T-helper 2 cell (primary cell): ENCODE data around the gene PARP12.

Experiments used
- DNase-seq, 5 experiments: peaks; one replicate each; pipeline versions ENCODE4 v3.0.0 to v3.0.0-alpha.2; 2012 to 2022

PARP12 gene

DNA sequence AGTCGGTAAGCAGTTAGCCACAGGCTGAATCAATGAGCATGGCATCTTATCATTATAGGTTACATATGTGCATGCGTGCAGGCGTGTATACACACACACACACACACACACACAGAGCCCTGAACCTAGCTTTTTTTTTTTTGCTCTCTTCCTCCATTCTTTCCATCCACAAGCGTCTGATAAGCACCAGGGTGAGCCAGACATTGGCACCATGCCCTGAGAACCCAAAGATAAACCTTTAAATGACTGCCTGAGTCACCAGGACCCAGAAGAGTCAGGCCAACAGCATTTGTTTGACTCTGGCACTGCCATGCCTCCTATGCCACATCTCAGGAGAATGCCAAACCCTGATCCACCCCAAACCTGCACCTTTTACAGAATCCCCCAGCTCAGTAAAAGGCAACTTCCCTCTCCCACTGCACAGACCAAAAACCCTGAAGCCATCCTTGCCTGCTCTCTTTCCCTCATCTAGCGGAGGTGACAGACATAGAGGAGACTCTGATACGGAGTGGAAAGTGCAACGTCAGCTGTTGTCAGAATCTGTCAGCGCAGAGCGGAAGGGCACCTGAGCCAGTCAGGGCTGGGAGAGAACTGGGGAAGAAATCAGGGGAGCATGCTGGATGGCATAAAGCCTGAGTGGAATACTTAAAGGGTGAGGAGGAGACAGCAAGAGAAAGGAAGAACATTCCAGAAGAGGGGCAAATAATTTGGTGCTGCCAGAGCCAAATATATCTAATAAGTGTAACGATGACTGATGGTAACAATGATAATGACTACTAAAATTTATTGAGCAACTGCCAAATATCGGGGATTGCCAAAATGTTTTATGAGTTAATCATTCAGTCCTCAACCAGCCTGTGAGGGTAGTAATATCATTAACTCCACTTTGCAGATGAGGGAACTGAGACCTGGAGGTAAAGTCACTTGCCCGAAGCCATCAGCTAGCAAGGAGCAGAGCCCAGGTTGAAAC is 3.2 kb downstream of the PARP12 start:
- peak in 4 of 5 experiments; percentile 10 to 62 (median 34) for DNase-seq

DNA sequence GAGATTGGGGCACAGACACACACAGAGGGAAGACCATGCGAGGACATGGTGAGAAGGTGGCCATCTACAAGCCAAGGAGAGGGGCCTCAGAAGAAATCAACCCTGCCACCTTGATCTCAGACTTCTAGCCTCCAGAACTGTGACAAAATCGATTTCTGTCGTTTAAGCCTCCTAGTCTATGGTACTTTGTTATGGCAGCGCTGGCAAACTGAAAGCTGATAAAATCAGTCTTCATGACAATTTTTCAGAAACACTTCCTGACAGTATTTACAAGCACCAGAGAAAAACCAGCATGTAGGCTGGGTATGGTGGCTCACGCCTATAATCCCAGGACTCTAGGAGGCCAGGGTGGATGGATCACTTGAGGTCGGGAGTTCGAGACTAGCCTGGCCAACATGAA is 4.2 kb downstream of the PARP12 start:
- DNase-seq: peak in 1 of 5 experiments; percentile 66

DNA sequence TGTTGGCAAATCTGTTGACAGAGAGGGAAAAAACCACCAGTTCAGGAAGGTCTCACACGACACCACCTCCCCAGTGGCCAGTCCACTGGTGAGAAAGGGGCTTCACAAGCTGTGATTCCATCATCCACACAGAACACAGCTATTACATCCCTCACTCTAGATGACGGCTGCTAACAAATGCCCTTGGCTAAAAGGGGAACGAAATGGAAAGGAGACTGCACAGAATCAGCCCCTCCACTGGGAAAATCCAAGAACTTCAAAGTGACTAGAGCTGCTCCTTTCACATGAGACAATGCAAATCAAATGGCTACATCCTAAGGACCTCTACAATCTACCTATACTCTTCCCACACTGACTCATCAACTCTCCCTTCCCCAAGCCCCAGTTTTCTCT is 5.6 kb downstream of the PARP12 start:
- no peak for DNase-seq

DNA sequence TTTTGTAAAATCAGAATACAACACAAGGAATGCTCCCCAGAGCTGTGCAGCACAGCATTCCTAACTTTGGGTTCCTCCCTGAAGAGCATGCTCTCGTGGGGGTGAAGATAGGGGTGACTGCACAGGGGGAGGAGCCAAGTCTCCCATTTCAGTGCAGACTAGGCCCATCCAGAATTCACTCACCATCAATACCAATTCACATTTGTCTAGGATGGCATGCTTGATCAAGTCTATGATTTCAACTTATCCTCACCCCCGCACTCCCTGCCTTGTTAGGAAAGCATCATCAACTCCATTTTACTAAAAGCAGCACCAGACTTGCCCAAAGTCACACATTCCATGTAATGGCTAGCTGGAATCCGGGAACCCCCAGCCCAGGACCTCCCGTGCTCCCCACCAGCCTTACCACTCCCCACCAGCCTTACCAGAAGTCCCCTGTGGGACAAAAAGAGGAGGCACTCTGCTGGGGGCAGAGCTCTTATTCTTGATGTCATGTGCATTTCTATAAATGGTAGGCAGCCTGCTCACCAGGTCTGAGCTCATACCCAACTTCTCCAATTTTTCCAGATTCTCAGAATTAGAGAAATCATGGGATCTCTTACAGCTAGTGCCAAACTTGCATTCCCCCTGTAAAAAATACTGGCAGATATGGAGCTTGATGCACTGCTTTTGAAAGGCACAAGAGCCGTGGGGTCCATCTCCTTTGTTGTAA is 6.2 kb downstream of the PARP12 start:
- DNase-seq: no peak

DNA sequence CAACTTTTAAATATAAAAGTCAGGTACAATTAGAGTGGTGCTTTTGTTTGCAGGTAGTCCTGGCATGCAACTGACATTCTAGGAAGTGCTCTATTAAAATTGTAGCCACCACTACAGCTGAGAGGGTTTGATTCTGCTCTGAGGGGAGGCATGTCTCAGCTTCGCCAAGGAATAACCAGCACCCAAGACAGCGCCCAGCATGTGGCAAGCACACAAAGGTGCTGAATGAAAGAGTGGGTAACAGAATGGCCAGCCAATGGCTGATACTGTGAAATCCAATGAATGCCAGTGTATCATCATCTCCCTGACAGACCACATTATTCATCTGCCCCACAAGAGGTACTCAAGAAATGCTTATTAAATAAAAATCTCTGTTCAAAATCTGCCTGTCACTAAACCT is 6.9 kb downstream of the PARP12 start:
- DNase-seq: no peak

DNA sequence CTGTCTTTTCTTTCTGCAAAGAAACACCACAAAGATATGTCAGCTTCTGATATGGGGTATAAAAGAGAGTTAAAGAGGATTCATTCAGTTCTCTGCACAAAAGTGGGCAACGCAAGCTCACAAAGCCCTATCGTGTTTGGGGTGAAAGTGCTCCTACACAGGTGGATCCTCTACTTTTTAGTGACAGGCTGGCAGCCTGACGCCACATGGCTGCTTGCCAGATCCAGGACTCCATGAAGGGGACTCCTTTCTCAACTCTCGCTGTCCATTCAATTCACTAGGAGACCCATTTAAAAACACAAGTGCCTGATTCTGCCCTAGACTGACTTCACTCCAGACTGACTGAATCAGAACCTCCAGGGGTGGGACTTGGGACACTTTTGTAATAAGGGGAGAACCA is 8.0 kb downstream of the PARP12 start:
- no peak for DNase-seq

DNA sequence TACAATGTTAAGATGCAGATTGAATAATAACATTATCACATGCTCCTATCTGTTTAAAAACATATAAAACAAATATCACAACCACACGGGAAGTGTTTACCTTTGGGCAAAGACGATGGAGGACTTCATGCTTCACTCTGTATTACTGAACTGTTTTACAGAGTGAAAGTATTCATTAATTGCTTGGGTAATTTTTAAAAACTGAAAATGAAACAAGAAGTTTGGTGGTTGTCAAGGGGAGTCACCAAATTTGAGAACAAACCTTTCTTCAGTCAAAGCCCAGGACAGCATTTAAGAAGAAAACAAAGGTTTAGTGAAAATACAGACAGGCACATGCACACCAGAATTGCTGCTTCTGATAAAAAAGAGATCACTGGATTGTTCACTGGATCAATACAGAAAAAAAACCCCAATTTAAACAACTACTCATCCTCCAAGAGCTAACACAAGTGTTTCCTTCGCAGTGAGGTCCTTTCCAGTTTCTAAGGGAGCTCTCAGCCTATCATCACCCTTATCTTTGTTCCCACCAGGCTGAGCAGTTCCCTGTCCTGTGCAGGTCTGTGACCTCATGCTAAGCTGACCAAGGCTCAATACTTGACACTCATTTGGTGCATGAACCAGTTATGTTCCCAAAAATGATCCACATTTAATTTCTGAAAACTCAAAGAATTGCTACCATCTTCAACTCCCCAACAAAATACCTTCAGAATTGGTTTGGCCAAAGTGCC is 8.8 kb downstream of the PARP12 start:
- DNase-seq: no peak

DNA sequence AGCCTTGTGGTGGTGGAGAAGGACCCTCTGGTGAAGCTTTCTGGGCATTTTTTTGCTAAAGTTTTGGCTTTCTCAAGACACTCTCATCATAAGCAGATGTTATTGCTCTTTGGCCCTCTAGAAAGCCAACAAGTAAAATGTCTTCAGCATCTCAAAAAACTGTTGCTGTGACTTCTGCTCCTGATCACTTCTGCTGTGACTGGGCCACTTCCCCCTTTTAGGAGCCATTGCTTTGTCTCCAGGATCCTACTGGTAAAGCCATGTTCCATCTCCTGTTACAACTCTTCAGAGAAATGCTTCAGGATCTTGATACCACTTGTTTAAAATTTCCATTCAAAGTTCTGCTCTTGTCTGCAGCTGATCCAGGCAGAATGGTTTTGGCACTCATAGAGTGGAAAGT is 10.9 kb downstream of the PARP12 start:
- DNase-seq: no peak

DNA sequence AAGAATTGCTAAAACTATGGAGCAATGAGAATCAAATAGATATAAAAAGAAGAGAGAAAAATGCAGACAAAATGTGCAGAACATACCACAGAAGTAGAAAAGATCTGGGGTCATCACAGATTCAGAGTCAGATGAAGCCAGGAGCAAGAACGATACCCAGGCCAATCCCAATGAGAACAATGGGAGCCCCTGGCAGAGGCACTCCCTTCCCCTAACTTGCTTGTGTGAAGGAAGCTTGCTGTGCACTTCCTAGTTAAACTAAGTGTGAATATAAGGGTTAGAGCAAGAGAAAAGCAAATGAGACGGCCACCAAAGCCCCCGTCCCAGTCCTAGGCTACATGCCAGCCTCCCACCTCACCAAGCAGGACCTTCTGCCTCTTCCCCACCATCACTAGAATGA is 12.7 kb downstream of the PARP12 start:
- no peak for DNase-seq

DNA sequence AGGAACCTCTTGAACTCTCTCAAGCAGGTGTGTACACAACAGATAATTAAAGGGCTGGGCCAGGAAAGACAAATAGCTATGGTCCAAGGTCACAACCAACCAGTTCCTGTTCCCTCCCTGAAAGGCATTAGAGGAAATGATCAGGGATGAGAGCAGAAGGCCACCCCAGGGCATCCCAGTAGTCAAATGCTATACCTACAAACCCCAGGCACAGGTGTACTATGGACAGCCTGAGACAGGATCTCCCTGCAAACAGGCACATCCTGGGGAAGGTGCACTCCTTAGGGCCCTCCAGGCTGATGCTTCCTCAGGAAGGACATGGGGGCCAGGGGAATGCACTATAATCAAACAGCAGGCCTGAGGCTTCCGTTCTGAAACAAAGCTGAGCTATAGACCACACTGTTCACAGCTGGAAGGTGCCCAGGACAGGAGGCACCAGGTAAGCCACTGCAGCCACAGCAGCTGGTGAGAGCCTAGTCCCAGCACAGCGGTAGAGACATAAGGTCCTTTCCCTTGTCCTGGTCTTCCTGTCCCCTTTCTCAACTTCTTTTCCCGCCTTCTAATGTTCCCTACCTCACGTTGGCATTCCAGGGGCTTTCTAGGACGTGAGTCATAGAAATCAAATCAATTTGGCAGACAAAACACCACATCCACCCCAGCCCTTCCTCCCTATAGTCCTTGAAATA is 13.3 kb downstream of the PARP12 start:
- no peak for DNase-seq

DNA sequence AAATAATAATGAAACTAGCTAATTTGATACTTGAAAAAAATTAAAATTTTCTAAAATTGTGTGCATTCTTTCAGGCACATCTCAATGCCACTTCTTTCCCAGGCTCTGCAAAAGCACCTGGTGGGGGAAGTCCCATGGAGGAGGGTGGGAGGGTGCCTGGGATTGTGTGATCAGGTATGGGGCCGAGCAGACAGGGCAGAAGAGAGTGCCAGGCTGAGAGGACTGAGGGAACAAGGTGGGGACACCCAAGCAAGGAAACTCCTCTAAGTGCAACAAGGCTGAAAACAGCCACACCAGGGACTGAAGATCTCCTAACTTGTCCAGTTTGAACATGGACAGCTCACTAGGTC is 13.8 kb downstream of the PARP12 start:
- DNase-seq: no peak

DNA sequence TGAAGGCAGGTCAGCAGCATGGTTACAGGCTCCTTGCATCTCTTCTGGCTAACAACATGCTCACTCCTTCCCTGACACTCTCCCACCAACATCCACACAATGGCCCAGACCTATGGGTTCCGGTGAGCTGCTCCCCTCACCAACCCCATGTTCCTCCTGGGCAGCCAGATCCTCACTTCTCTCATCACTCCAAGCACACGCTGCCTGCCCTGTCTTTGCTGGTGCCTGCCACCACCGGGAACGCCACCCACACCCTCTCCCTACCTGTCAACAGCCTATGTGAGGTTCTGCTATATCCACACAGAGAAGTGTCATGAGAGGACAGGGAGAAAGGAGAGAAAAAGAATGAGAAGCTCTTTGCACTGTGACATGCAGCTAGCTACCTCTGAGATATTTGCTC is 14.6 kb downstream of the PARP12 start:
- no peak for DNase-seq

DNA sequence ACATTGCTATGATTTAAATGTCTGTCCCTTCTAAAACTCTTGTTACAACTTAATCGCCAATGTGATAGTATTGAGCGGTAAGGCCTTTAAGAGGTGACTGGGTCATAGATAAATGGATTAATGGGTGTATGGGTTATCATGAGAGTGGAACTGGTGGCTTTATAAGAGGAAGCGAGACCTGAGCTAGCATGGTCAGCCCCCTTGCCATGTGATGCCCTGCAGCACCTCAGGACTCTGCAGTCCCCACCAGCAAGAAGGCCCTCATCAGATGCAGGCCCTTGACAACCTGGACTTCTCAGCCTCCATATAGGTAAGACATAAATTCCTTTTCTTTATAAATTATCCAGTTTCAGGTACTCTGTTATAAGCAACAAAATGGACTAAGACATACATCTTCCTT is 15.6 kb downstream of the PARP12 start:
- DNase-seq: no peak

DNA sequence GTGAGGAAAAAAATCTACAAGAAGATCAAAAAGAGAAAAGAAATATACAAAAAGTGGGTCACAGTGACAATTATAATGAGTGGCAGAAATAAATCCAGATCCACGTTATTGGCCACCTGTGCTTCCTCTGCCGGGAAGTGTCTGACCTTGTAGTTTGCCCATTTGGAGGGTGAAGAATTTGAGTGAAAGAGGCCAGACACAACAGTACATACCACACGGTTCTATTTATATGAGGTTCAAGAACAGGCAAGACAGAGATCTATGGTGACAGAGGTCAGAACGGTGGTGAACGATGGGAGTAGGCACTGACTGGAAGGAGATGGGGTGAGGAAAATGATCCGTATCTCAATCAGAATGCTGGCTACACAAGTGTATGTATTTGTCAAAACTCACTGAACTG is 17.1 kb downstream of the PARP12 start:
- no peak for DNase-seq

DNA sequence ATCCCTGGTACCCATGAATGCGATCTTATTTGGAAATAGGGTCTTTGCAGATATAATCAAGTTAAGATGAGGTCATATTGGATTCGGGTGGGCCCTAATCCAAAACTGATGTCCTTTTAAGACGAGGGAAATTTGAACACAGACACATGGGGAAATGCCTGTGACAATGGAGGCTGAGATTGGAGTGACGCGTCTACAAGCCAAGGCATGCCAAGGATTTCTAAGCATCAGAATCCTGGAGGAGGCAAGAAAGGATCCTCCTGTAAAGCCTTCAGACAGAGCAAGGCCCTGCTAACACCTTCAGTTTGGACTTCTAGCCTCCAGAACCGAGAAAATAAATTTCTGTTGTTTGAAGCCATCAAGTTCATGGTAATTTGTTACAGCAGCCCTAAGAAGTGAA is 18.5 kb downstream of the PARP12 start:
- no peak for DNase-seq

DNA sequence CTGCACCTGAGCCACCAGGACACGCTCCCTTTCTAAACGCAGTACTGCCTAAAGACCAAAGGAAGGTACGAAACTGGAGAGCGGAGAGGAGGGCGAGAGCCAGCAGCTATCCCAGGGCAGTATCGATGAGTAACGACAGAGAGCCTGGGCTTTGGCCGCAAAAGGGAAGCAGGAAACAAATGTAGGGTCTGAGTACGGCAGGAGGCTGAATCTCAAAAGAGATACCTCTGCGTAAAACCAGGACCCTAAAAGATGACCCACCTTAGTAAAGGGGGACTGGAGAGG is 20.4 kb downstream of the PARP12 start:
- no peak for DNase-seq

DNA sequence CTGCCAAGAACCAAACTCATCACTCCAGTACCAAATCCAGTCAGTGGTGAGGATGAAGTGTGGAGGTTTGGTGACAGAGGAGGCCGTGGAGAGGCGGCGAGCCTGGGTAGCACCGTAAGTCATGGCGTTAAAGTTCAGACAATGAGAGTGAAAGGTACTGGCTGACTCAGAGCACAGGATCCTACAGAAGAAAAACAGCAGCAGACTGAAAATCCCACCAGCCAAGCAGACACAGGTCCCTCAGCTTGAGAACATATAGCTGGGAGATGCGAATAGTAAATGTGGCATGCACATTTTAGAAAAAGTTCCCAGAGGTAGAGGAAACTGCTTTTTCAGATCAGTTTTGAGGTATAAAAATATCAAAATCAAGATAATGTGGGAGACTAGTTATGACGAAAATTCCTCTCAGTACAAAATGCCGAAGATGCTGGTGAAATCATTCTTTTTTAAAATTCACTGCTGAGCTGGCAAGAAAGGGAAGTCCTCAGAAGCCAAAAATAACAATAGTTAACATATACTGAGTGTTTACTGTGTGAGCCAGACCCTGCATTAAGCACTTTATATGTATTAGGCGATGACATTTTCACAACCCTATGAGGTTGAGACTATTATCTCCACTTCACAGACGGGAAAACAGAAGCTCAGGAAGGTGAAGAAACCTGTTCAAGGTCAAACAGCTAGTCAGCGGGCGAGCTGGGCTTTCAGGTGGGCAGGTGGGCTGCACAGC is 20.9 kb downstream of the PARP12 start:
- no peak for DNase-seq

DNA sequence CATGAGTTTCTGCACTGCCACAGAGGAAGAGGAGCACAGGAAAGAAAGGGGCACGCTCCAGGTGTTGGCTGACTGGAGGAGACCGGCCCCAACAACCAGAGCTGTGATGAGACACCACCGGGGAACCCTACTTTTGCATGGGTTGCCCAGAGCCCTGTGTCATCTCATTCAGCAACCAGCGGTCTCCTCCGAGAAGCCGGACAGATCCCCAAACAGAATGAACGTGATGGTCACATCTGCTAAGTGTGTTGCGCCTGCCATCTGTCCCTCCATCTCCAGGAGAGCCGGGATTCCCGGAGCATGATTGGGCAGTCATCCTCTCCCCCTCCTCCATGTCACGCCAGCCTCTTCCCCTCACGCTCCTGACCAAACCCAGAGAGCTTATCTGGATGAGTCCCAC is 22.9 kb downstream of the PARP12 start:
- DNase-seq: no peak

DNA sequence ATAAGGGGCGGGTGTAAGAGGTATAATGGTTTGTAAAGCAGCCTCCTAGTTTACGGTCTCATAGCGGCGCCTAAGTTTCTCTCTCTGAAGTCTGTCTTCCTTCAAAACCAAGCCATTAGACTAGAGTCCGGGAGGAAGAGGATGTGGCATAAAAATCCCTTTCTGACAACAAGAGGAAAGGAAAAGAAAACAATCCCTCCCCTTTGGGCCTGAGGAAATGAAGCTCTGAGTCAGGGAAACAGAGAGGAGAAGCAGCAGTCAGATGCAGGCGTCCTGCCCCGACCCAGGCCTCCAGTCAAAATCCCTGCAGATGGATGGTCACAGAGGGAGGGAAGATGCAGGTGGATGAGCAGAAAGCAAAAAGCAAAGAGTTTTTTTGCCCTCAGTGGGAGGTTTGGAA is 23.7 kb downstream of the PARP12 start:
- no peak for DNase-seq

DNA sequence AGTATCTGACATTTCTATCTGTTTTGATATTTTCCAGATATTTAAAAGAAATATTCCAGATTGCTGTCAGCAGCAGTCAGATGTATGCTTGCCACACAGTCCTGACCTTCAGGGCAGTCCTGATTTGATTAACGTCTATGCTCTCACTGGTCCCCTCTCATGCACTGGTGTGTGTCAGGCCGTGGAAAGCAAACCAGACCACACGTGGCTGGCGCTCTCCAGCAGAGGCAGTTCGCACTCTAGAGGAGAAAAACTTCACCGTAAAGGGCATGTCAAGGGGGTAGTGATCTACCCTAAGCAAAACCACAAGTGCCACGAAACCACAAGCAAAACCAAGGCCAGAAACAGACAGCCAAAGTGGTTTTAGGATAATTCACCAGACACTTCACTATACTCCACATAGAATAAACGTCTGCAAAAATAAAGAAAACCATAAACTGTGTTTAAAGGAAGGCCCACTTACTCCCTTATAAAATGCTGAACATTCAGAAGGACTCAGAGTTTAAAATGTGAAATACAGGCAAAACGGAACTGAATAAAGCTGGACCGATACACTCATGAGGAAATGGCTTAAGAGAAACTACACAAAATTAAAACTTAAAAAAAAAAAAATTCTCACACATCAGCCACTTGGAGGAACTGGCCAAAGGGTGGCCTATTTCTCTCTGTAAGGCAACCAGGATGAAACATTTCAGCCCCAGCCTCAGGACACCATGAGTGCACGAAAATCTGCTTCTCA is 26.4 kb downstream of the PARP12 start:
- DNase-seq: peak in 1 of 5 experiments; percentile 49

DNA sequence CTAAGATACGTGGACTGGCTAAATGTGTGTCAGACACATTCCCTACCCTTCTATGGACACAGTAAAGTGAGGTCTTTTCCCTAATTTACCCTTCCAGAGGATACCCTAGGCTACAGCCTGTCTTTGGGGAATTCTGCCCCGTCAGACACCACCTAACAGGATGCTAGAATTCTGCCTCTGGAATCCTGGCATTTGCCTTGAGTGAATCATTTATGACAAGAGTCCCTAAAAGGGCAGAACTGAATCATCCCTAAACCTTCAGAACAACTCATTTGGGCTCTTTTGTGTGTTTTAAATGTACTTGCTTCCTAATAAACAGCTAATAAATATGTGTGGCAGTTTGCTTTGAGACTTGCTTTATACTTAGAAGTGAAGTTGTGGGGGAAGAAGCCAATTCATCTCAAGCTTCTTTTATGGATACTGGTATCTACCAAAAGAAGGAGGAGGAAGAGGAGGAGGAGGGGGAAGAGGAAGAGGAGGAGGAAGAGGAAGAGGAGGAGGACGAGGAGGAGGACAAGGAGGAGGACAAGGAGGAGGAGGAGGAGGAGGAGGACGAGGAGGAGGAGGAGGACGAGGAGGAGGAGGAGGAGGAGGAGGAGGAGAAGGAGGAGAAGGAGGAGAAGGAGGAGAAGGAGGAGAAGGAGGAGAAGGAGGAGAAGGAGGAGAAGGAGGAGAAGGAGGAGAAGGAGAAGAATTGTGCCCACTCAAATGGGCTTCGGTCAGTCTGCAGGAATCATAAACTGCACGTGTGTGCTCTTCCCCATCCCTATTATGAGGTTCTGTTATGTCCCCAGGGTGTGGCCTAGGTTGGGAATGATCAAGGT is 27.1 kb downstream of the PARP12 start:
- DNase-seq: no peak
